Gastroesophageal sphincter (tissue), 4 donors: ENCODE data around the gene TUBE1. TPM values are rescaled to one million over a fixed set of nuclear protein-coding genes. Genes with fewer than 3 reads are reported as not detected.
"Not testable (repeated sequence)": the region's sequence is repeated elsewhere in the genome, so short reads cannot be mapped to it uniquely, and the experiment has no call there.

Source experiments
- ATAC-seq: fragments of 150-250 bp; one replicate; pipeline ENCODE4 v1.9.1; 2016; ENCODE audit warnings: mild to moderate bottlenecking, moderate library complexity
- H3K27ac ChIP-seq, 4 donors: fragments of 200-600 bp; sonication (generic) in 3 of 4; 1 replicate in 3 of 4; 2 replicates in 1 of 4; pipeline ENCODE4 v1.5.1; 2016 to 2019
- H3K27me3 ChIP-seq: fragments of 200-600 bp; sonication (generic); one replicate; pipeline ENCODE4 v1.5.1; 2019
- H3K36me3 ChIP-seq, 2 donors: fragments of 200-600 bp; sonication (generic); one replicate each; pipeline ENCODE4 v1.5.1; 2019; ENCODE audit warnings: control low read depth in 1 of 2
- H3K4me1 ChIP-seq, 3 donors: fragments of 200-600 bp; sonication (generic); 1 replicate in 2 of 3; 2 replicates in 1 of 3; pipeline ENCODE4 v1.5.1; 2016 to 2019; ENCODE audit warnings: control low read depth in 2 of 3
- H3K4me3 ChIP-seq, 2 donors: fragments of 200-600 bp; sonication (generic); one replicate each; pipeline ENCODE4 v1.5.1; 2019; ENCODE audit warnings: mild to moderate bottlenecking in 1 of 2, moderate library complexity in 1 of 2
- H3K9me3 ChIP-seq, 3 donors: fragments of 200-600 bp; sonication (generic); one replicate each; pipeline ENCODE4 v1.5.1; 2017 to 2019; ENCODE audit warnings: control low read depth in 2 of 3
- CTCF ChIP-seq, 4 experiments: fragments of 200-600 bp in 2 of 4; fragments of 450-650 bp in 2 of 4; sonication (generic) in 1 of 4; IDR thresholded peaks; one replicate each; pipeline ENCODE4 v1.5.1; 2017 to 2019; ENCODE audit warnings: antibody characterized with exemption in 4 of 4, mild to moderate bottlenecking in 2 of 4, moderate library complexity in 2 of 4
- EP300 ChIP-seq: sonication (generic); formaldehyde crosslinking; IDR thresholded peaks from one replicate; pipeline ENCODE4 v1.6.1; 2017; ENCODE audit warnings: antibody characterized with exemption, mild to moderate bottlenecking
- POLR2A ChIP-seq, 2 donors: fragments of 450-650 bp; IDR thresholded peaks; one replicate each; pipeline ENCODE4 v1.6.1; 2017; ENCODE audit warnings: antibody characterized with exemption in 2 of 2, mild to moderate bottlenecking in 2 of 2, moderate library complexity in 1 of 2
- POLR2AphosphoS5 ChIP-seq: sonication (generic); formaldehyde crosslinking; IDR thresholded peaks from one replicate; pipeline ENCODE4 v1.6.1; 2017; ENCODE audit warnings: antibody characterized with exemption
- WGBS, 2 donors: methylation state at CpG; one replicate each; pipeline ENCODE4 v1.1.5; 2018; ENCODE audit warnings: low coverage in 1 of 2; 5-methylcytosine and 5-hydroxymethylcytosine counted together
- total RNA-seq, 4 donors: library from RNA; depleted of rRNA; stranded (reverse); fragments of >200 nt; gene quantifications; one replicate each; pipeline ENCODE4 v1.1.0, GENCODE V29; 2016

TUBE1 gene
- total RNA-seq, 4 donors from 2014 or later = 17.5 to 58.2 (median 31.6) TPM

DNA sequence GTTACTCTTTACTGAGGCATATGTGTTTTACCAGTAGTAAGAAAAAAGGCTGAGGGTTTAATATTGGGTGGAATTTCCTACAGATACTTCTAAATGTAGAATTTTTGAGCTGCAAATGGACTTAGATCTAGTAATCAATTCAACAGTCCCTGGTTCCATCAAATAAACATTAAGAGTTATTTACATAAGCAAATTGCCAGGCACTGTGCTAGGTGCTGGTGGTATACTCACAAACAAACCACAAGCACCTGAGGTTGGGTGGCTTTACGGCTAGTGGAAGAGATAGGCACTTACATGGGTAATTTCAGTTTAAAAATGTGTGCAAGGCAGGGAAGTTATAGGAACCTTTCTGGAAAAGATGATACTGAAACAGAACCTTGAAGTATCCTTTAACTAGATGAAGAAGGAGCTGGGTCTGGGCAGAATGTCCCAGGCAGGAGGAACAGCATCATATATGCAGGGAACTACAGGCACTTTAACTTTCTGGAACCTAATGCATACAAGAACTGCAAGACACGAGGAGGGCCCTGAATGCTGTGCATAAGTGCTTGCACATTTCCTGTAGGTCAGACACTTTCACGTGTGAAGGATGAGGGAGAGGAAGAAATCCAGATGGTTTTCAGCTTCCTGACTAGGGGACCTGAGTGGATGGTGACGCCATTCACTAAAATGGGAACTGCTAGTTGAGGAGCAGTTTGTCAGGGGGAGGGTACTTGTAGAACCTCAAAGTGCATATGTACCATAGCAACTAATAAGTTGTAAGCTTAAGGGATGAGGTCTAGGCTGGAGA, 28.8 kb downstream of the TUBE1 start:
- H3K36me3 ChIP-seq = no peaks in the 10 kb centered on the region
- no peak overlapping the region for H3K4me3 ChIP-seq
- H3K9me3 ChIP-seq = no peaks in the 10 kb centered on the region
- ATAC-seq = no peak
- no peak for TF ChIP-seq EP300
- no peak for TF ChIP-seq POLR2A (IDR thresholded peaks at IDR 0.05)
- no peak for TF ChIP-seq POLR2AphosphoS5
- TF ChIP-seq CTCF (IDR thresholded peaks at IDR 0.05) = no peak
- H3K4me1 ChIP-seq = peaks cover 0 to 15% (median 0%) of the 10 kb centered on the region in 3 donors
- H3K27ac ChIP-seq = no peak overlapping the region
- WGBS, 2 donors = 57 to 72% methylated on average over 4 of the region's 4 CpGs
- H3K27me3 ChIP-seq = no peaks in the 10 kb centered on the region

- H3K36me3 ChIP-seq = no peaks in the 10 kb centered on the region
- TF ChIP-seq CTCF (IDR thresholded peaks at IDR 0.05) (no peak), POLR2A (IDR thresholded peaks at IDR 0.05) (no peak), EP300 (no peak), POLR2AphosphoS5 (no peak)
- peak overlapping the region in 1 of 4 donors; percentile 43 for H3K27ac ChIP-seq
- 45 to 47% methylated on average over 9 to 10 of the region's 10 CpGs for WGBS, 2 donors
- peaks cover 0 to 10% (median 0%) of the 10 kb centered on the region in 3 donors for H3K9me3 ChIP-seq
- H3K27me3 ChIP-seq = no peaks in the 10 kb centered on the region
- no peak overlapping the region for H3K4me3 ChIP-seq
- ATAC-seq = no peak
- peaks cover 0 to 15% (median 0%) of the 10 kb centered on the region in 3 donors for H3K4me1 ChIP-seq
Observed at GRCh38 chr6:112054555-112055190, 32.6 kb downstream of the TUBE1 start.

DNA sequence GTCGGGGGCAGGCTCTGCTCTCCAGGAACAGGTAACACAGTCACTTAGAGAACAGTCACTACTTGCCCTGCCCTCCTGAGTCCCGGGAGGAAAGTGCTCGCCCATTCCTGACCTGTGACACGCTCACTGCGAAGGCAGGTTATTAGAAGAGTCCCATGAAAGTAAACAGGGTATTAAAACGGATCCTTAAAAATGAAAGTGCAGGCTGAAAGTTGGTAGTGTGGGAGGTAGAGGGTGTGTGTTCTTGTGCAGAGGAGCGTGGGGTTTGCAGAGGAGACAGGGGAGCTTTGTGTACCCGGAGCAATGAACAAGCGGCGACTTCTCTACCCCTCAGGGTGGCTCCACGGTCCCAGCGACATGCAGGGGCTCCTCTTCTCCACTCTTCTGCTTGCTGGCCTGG, 33.3 kb downstream of the TUBE1 start, which contains the start of gene CCN6:
Gene CCN6 (plus strand): TSS at position 104 of the 400 bp plus-strand sequence. CDS start 254 bp downstream, at position 358.
- ATAC-seq = no peak
- WGBS, 2 donors = 80 to 95% methylated on average over 1 to 7 of the region's 12 CpGs
- H3K9me3 ChIP-seq = peaks cover 0 to 10% (median 0%) of the 10 kb centered on the region in 3 donors
- no peak for TF ChIP-seq EP300
- TF ChIP-seq POLR2A (IDR thresholded peaks at IDR 0.05) = no peak
- no peak for TF ChIP-seq CTCF (IDR thresholded peaks at IDR 0.05)
- TF ChIP-seq POLR2AphosphoS5 = no peak
- H3K27me3 ChIP-seq = no peaks in the 10 kb centered on the region
- no peaks in the 10 kb centered on the region for H3K36me3 ChIP-seq
- peak within 1 kb of the TSS in 1 of 4 donors; percentile 43 for H3K27ac ChIP-seq
- H3K4me1 ChIP-seq = peaks cover 0 to 15% (median 0%) of the 10 kb centered on the region in 3 donors
- no peak within 1 kb of the TSS for H3K4me3 ChIP-seq

DNA sequence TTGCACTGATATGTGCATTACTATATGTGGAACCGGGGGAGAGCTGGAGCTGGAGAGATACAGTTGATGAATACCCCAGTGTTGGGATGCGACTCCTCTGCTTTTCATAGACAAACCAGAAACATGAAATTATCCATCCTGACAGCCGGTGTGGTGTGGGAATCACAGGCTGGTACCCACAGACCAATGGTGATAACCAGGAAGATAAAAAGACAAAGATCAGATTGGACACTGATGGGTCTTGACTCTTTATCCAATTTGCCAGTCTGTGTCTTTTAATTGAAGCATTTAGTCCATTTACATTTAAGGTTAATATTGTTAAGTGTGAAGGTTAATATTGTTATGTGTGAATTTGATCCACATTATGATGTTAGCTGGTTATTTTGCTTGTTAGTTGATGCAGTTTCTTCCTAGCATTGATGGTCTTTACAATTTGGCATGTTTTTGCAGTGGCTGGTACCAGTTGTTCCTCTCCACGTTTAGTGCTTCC, 36.0 kb downstream of the TUBE1 start:
- ATAC-seq, H3K27me3 ChIP-seq, H3K36me3 ChIP-seq, H3K27ac ChIP-seq, H3K4me3 ChIP-seq: not testable (repeated sequence)
- WGBS, 2 donors = 83 to 94% methylated on average over 4 of the region's 4 CpGs
- Histone ChIP-seq H3K4me1 (peaks cover 0 to 15% (median 0%) of the 10 kb centered on the region in 3 donors), H3K9me3 (peaks cover 0 to 10% (median 0%) of the 10 kb centered on the region in 3 donors)

GRCh38 chr6:112050429-112050828, 36.9 kb downstream of the TUBE1 start:
- Histone ChIP-seq H3K36me3 (no peaks in the 10 kb centered on the region), H3K27me3 (no peaks in the 10 kb centered on the region), H3K4me3 (no peak overlapping the region), H3K27ac (no peak overlapping the region), H3K9me3 (peaks cover 0 to 10% (median 0%) of the 10 kb centered on the region in 3 donors), H3K4me1 (peaks cover 0 to 13% (median 0%) of the 10 kb centered on the region in 3 donors)
- no peak for ATAC-seq
- WGBS, 2 donors = 87 to 92% methylated on average over 4 to 5 of the region's 5 CpGs
- TF ChIP-seq POLR2AphosphoS5 (no peak), EP300 (no peak), CTCF (IDR thresholded peaks at IDR 0.05) (no peak), POLR2A (IDR thresholded peaks at IDR 0.05) (no peak)
